GM20000 (cell line): ENCODE measurements around the gene C17orf113.

ENCODE experiments used
- DNase-seq: peaks from one replicate; pipeline ENCODE4 v3.0.0; 2012; ENCODE audit warnings: low spot score
- TF ChIP-seq, protein P1 (sequence below): IDR thresholded peaks from 2 replicates; pipeline ENCODE4 v1.5.1; 2012; ENCODE audit warnings: mild to moderate bottlenecking, control low read depth; ENCODE audit errors: extremely low read depth, missing control alignments

C17orf113 gene

DNA sequence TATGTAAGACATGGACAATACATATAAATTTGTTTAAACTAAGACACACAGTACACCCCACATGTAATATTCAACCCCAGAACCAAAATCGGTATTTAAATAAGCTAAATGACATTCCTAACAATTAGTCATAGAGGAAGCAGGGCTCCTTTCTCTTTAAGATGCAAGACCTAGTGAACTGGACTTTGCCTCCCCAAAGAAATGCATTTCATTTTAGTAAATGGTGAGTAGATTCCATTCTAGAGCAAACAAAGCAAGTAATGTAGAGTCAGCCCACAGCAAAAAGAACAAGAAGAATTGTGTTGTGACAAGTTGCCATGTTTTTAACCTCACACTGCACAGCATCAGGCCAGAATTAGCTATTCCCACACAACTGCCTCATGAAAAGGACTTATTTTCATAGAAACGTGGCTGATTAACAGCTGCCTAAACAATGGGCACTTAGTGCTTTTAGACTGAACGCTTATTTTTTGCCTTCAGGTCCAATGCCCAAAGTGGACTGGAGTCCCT lies 47.6 kb downstream of the C17orf113 start:
- no peak for DNase-seq
- TF ChIP-seq, protein P1, sequence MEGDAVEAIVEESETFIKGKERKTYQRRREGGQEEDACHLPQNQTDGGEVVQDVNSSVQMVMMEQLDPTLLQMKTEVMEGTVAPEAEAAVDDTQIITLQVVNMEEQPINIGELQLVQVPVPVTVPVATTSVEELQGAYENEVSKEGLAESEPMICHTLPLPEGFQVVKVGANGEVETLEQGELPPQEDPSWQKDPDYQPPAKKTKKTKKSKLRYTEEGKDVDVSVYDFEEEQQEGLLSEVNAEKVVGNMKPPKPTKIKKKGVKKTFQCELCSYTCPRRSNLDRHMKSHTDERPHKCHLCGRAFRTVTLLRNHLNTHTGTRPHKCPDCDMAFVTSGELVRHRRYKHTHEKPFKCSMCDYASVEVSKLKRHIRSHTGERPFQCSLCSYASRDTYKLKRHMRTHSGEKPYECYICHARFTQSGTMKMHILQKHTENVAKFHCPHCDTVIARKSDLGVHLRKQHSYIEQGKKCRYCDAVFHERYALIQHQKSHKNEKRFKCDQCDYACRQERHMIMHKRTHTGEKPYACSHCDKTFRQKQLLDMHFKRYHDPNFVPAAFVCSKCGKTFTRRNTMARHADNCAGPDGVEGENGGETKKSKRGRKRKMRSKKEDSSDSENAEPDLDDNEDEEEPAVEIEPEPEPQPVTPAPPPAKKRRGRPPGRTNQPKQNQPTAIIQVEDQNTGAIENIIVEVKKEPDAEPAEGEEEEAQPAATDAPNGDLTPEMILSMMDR, result no peak

DNA sequence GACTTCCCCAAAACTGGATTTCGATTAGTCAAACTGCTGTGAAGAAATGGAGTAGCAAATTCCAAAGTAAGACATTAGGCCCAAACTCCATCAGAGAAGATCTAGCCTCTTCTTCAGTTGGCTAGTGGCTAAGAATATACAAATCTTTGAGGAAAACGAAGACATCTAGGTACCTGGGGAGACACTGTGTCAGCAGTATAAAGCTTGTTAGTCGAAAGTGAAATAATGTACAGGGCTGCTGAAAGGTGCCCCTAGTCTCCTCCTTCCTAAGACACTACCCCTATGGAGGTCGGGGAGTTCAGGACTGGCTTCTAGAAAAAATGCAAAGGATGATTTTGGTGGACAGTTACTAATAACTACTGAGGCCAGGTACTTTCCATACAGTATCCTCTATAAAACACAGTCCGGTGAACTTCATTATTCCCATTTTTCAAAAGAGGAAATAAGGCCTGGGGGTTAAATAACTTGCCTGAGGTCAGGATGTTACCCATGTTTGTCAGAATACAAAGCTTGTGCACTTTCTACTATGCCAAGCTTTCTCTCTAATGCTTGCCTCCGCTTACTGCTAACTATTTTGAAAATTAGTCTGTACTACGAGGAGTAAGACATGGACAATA lies 48.1 kb downstream of the C17orf113 start:
- DNase-seq, result no peak
- TF ChIP-seq, protein P1, result no peak

DNA sequence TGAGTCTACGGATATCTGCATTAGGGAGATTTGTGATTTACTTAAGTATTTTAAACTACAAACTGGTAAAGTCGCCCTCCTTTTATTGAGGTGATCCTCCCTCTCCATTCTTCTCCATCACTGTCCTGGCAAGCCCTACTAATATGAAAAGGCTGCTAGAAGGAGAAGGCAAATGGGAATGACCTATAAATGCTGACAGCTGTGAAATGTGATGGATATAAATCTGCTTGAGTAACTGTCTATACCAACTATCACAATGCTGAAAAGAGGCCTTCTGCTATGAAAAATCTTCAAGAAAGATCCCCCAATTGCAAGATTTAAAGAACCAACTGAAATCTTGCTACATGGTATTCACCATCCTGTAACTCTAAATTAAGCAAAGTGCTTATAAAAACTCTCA lies 48.7 kb downstream of the C17orf113 start:
- TF ChIP-seq, protein P1, result no peak
- no peak for DNase-seq

DNA sequence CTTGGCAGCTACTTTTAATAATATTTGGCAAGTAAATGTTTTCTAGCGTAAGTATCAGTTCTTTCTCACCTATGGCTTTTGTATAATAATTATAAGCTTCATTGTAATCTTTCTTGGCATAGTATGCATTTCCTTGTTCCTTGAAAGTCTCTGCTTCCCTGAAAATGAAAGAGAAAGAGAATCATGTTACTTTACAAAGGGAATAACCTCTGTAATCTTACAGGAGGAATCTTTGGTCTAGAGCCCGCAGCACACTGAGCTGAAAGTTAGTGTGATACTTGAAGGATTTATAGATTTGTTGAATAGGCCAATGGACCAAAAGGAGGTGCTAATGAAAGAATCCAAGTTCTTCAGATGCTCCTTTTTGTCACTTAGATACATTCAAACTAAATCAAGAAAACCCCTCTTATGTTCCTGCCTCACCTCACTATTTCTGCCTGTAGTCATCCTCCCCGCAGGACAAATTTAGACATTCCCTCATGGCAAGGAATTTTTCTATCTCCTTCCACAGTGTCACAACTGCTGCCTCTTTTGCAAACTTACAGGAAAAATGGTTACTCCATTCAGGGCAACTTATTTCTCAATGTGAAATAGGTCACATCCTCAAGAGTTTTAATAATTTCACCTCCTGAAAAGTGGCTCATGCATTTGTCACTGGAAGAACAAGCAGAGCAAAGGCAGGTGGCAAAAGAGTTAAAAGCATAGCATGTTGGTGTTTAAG lies 49.8 kb downstream of the C17orf113 start:
- DNase-seq, result no peak
- TF ChIP-seq, protein P1, result no peak

DNA sequence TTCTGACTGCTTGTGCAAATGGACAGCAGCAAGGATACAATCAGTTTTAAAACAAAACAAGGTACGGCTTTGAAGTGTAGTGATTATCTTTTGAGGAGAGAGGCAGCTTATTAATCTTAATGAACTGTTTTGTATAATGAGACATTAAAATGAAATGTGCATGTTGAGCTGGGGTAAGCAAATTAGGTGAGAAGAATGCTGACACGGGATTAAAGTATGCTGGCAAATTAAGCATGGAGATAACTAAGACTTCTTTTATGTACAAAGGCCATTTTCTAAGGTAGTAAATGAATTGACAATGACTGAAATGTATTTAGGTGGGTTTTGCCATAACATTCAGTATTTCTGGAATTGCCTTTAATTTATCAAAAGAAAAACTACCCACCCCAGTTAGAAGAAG lies 51.9 kb downstream of the C17orf113 start:
- TF ChIP-seq, protein P1, result no peak
- no peak for DNase-seq

DNA sequence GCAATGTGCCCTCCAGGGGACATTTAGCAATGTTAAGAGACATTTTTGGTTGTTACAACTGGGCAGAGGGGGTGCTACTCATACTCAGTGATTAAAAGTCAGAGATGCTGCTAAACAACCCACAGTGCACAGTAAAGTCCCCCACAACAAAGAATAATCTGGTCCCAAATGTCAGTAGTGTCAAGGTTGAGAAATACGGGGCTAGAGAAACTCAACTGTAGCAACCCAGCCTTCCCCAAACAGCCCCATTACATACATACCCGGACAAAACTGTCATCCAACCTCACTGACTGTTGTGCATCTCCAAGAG lies 53.6 kb downstream of the C17orf113 start:
- TF ChIP-seq, protein P1, result no peak
- no peak for DNase-seq

DNA sequence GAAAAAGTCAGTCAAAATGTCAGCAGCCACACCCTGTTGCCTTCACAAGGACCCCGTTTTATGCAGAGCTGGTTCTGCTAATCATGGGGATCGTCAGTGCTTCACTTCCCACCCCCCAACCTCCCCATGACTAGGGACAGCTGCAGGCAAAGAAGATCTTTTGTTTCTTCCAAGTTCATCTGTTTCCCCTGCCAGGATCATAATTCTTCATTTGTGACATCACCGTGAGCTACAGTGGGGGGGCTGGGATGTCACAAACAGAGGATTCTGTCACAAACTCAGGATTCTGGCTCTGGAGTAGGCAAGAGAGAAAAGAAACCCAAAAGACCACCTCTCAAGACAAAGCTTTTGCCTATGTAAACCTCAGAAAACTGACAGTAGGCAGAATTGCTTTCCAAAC lies 57.8 kb downstream of the C17orf113 start:
- no peak for DNase-seq
- TF ChIP-seq, protein P1, result no peak
